GM21447 (cell line): Measurements from ENCODE around the gene NKAIN4.
"Not testable (repeated sequence)": the region's sequence is repeated elsewhere in the genome, so short reads cannot be mapped to it uniquely, and the experiment has no call there.

ENCODE experiments used
- ATAC-seq: cut with Tn5 transposase; IDR thresholded peaks from one replicate; pipeline ENCODE4 v1.9.1; 2021; ENCODE audit not compliant: unreplicated experiment

Gene NKAIN4

DNA sequence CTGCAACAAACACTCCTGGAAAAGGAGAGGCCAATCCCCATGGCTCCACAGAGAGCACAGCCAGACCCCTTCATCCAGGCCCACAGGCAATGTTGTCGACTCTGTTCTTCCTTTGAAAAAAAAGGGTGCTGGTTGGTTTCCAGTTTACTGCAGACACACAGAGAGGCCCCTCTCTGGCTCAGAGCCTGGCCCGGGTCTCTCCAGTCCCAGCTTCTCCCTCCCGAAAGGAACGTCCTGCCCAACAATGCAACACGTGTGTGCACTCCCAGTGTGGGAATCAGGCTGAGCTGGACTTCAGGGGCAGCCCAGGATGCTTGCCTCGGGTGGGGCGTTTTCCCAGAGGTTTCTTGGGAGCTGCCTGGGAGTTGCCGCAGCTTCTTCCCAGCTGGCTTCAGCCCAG, 4.5 kb upstream of the NKAIN4 start:
- no peak for ATAC-seq

GRCh38 chr20:63257629-63258028, 3.4 kb upstream of the NKAIN4 start:
- no peak for ATAC-seq

- ATAC-seq, result no peak
These were observed 2.7 kb upstream of the NKAIN4 start for GRCh38 chr20:63256954-63257353.

DNA sequence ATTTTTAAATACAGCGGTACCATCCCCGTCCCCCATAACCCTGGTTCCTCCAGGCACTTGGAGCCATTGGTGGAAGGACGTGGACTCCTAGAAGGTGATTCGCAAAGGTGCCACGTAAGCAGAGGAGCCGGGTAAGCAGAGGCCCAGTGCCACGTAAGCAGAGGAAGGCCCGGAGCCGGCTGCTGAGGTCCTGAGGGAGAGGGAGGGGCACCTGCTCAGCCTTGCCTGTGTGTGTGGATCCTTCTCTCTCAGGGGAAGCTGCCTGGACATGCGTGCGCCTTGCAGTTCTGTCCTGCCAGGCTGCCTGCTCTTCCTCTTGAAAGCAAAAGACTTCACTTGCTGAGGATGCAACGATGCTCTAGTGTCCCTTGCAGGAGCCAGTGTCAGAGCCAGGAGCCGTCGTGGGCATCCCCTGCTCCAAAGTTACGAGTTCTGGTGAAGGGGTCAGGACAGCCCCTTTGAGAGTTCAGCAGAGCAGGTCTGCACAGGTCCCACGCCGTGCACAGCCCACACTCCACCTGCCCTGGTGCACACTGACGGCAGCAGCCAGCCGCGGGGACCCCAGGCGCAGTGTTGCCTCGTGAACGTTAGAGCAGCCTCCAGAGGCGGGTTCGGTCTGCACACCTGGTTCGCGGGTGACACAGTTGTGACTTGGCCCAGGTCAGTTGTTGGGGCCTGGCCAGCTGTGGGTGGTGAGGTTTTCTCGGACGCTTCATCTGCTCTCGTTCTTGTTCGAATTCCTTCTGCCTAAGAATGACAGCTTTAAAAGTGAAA, 1.9 kb upstream of the NKAIN4 start:
- ATAC-seq, result no peak

GRCh38 chr20:63254606-63255384, 532 bp upstream of the NKAIN4 start:
- no peak for ATAC-seq

DNA sequence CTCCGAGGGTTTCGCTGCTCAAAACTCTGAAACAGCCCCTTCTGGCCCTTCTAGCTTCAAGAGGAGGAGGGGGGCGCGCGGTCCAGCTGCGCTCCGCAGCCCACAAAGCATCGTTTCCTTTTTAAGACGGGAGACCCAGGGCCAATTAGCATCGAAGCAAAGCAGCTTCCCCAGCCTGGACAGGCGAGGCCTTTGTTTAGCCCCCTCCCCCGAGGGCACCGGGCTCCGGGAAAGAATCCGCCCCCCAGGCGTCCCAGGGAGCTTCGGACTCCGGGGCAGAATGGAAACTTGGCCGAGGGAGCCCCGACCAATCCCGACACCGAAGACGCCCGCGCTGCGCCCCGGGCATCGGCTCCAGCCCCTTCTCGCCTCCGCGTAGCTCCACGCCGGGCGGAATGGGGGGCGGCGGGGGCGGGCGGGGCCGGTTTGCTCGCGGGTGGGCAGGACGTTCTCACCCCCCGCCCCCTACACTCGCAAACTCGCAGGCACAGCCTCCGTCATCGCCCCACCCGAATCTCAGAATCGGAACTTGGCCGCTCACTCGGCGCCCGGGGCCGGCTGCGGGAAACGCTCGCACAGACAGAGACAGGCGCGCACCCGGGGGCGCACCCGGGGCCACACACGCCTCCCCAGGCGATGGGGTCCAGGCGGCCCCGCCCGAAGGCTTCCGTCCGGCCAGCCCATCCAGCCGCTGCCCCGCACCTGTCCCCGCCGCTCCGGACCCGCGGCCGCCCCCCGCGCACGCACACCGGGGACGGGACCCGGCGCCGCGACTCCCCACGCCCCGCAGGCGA, 628 bp downstream of the NKAIN4 start:
- ATAC-seq, result no peak

- no peak for ATAC-seq
These were observed 1.2 kb downstream of the NKAIN4 start for GRCh38 chr20:63253065-63253437.

DNA sequence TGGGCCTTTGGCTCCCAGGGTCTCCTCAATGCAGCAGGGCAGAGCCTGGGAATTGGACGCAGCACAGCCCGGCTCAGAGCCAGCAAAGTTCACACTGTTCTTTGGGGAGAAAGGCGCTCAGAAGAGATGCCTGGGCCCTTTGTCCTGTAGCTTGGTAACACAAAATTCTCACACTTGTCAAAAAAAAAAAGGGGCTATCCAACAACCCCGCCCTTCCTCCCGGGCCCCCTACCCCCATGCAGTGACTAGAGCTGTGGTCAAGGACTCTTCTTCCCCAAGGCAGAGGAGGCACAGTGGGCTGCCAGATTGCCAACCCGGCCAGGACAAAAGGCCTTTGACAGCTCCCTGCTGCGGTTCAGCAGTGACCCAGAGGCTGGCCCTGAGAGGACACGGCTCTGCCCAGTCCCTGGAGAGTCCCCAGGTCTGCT, 2.0 kb downstream of the NKAIN4 start:
- ATAC-seq, result no peak

DNA sequence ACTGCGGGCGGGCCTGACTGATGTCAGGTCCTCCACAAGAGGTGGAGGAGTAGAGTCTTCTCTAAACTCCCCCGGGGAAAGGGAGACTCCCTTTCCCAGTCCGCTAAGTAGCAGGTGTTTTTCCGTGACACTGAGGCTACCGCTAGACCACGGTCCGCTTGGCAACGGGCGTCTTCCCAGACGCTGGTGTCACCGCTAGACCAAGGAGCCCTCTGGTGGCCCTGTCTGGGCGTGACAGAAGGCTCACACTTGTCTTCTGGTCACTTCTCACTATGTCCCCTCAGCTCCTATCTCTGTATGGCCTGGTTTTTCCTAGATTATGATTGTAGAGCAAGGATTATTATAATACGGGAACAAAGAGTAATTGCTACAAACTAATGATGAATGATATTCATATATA, 2.9 kb downstream of the NKAIN4 start:
- not testable (repeated sequence) for ATAC-seq

- no peak for ATAC-seq
These were observed 4.4 kb downstream of the NKAIN4 start for GRCh38 chr20:63249891-63250290.

DNA sequence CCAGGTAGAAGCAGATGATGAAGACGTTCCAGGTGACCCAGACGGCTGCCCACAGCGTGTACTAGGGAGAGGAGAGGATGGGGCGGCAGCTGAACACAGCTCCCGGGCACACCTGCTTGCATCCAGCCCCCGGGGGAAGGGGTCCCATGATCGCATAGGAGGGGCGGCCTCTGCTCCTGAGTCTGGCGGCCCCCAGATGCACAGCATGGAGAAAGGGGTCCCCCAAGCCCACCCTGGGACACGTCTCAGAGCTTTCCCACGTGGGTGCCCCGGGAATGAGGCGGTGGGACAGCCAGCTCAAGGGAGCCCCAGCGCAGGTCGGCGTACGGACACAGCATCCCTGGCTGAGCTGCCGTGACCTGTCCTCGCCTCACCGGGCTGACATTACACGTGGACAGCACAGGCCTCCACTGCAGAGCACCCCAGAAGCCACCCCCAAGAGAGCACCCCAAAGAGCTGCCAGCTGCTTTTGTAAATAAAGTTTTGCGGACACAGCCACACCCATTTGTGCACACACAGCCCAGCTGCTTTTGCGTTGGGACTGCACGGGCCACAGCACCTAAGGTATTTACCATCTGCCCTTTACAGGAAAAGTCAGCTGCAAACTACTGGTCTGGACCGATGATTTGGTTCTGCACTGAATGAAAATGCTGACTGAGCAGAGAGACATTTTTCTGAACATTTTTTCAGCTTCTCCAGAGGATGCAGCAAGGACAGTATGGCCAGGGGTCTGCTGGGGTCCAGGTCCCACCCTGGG, 5.2 kb downstream of the NKAIN4 start:
- no peak for ATAC-seq

GRCh38 chr20:63247671-63248228, 6.5 kb downstream of the NKAIN4 start:
- no peak for ATAC-seq

DNA sequence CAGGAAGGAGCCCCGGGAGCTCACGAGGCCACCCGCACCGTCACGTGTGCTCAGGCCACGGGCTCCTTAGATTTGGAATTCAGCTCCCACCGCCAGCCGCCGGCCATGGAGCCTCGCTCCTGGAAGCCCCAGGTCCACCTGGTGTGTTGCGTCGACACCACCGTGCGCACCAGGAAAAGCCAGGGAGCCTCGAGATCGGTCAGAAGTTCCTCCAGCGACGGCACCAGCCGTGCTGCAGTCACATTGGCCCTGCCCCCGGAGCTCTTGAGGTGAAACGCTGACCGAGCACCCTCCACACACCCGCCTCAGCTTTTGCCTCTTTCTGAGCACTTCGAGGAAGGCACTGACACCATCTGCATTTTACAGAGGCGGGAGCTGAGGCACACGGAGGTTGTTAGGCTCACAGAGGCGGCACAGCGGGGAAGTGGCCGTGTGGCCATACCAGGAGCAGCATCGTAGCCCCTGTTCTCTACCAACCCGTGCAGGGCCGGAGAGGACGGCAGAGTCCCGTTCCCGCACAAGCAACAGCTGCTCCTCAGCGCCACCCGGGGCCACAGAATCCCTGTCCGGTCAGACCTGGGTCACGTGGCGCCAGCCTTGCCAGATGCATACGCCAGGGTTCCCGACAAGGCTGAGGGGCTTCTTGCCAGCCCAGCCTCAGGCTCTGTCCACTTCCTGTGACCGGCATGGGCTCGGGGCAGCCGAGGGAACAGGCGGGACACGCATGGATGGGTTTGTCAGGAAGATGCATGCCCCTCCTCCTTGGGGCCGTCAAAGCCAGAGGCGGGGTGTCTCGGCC, 7.6 kb downstream of the NKAIN4 start:
- ATAC-seq, result no peak

DNA sequence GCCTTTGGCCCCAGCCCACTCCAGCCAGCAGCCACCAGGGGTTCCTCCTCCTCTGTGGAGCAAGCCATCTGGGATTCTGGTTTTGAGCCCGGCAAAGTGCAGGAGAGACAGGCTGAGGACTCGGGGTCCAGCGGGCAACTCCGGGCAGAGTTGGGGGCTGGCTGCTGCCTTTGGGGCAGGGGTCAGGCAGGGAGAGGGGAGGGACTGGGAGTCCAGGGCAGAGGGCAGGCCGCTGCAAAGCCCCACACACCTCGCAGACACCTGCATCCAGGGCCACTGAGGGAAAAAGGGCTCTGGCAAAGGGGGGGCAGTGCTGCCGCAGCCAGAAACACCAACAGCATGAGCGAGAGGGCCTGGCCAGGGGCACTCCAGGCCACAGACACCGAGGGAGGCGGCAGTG, 9.8 kb downstream of the NKAIN4 start:
- no peak for ATAC-seq

DNA sequence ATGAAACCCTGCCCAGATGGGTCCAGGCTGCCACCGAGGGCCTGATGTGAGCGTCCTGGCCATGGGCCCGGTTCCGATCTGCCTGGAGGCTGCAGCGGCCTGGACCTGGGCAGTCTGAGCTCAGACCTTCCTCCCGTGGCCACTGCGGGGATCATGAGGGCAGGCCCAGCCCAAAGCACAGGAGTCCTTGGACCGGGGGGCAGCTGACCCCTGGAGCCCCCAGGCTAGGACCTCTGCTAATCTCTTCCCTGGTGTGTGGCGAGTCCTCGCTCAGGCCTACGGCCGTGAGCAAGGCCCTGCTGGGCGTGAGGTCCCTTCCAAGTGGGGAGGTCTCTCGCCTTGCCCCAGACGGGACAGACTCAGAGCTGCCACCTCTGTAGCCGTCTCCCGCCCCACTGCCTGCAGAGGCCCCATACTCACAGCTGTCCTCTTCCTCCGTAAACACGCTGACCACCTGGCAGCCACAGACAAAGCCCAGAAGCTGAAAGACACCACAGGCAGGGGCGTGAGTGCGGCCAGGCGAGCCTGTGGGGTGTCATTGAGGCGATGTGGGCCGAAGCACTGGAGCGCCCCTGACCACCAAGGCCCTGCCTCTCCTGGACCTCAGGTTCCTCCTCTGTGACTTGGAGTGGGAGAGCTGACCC, 10.5 kb downstream of the NKAIN4 start:
- ATAC-seq, result no peak

DNA sequence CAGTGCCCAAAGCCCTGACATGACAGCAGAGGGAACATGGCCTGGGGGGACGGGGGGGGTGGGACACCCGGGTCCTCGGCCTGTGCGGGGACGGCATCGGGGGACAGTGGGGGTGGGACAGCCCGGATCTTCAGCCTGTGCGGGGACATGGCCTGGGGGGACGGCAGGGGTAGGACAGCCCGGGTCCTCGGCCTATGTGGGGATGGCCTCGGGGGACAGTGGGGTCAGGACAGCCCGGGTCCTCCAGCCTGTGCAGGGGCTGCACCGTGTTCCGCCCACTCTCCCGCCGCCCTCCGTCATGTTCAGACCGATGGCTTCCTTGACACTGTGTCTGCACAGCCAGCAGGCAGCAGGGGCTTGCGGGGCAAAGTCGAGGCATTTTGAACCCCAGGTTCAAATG, 11.5 kb downstream of the NKAIN4 start:
- no peak for ATAC-seq

DNA sequence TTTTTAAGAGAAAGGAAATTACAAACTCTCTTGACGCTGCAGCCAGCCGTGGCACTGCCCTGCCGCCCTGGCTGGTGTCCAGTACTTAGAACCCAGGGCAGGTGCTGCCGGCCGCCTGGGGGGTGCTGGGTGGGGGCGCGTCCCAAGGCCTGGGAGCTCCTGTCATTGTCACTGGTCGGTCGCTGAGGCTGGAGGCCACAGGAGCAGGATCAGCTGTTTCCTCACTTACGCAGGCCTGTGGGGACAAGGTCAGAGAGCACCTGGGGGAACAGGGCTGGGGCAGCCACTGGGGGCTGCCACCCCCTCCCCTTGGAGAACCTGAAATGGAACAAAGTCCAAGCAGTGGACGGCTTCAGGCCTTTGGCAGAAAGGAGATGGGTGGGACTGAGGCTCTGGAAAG, 13.0 kb downstream of the NKAIN4 start:
- no peak for ATAC-seq

- ATAC-seq, result no peak
These were observed 14.3 kb downstream of the NKAIN4 start for GRCh38 chr20:63240004-63240403.

- no peak for ATAC-seq
These were observed 14.8 kb downstream of the NKAIN4 start for GRCh38 chr20:63239431-63239830.
